ENCODE results near the gene OPN4. TPM values are rescaled to one million over a fixed set of nuclear protein-coding genes. Genes with fewer than 3 reads are reported as not detected.
A peak's percentile ranks its signal among the peaks of the same experiment; 100 is the strongest.
"Not testable (repeated sequence)": the region's sequence is repeated elsewhere in the genome, so short reads cannot be mapped to it uniquely, and the experiment has no call there.

OPN4 gene
- total and polyA plus RNA-seq, 4 experiments from 2014 or later, result not detected

GRCh38 chr10:86642021-86642420 is 12.3 kb upstream of the OPN4 start:
- no peak for DNase-seq
- H3K9me3 Mint-ChIP-seq, result peaks cover 0 to 28% (median 17%) of the 10 kb centered on the region in 8 donors
- peaks cover 0 to 7% of the 10 kb centered on the region in 2 donors for H3K27me3 Mint-ChIP-seq
- H3K4me1 Mint-ChIP-seq, result peaks cover 0 to 4% (median 2%) of the 10 kb centered on the region in 4 donors
- Histone ChIP-seq H3K4me1 (ENCODE audit: insufficient read depth, low read length) (no peaks in the 10 kb centered on the region), H3K9me3 (ENCODE audit: control insufficient read depth in 1 of 2, low read length in 2 of 2) (no peaks in the 10 kb centered on the region), H3K36me3 (ENCODE audit: insufficient read depth, low read length) (no peaks in the 10 kb centered on the region), H3K4me3 (ENCODE audit: low read length in 2 of 2) (no peak overlapping the region), H3K27ac (ENCODE audit: low read depth, low read length) (no peak overlapping the region), H3K27me3 (ENCODE audit: insufficient read depth, low read length) (no peaks in the 10 kb centered on the region)
- intact Hi-C loops (cut with micrococcal nuclease), result no loop called here
- H3K36me3 Mint-ChIP-seq, result peaks cover 2 to 6% of the 10 kb centered on the region in 2 donors
- POLR2A ChIA-PET (ENCODE audit: partially characterized antibody), result no interaction called here
- CTCF ChIA-PET (ENCODE audit: partially characterized antibody), result no interaction called here
- no peak overlapping the region for H3K4me3 Mint-ChIP-seq
- H3K27ac Mint-ChIP-seq, result no peak overlapping the region

- Histone ChIP-seq H3K4me1 (ENCODE audit: insufficient read depth, low read length) (no peaks in the 10 kb centered on the region), H3K27me3 (ENCODE audit: insufficient read depth, low read length) (no peaks in the 10 kb centered on the region), H3K27ac (ENCODE audit: low read depth, low read length) (no peak overlapping the region), H3K9me3 (ENCODE audit: control insufficient read depth in 1 of 2, low read length in 2 of 2) (no peaks in the 10 kb centered on the region), H3K4me3 (ENCODE audit: low read length in 2 of 2) (no peak overlapping the region), H3K36me3 (ENCODE audit: insufficient read depth, low read length) (no peaks in the 10 kb centered on the region)
- Mint-ChIP-seq H3K27ac (no peak overlapping the region), H3K4me1 (peaks cover 0 to 4% (median 2%) of the 10 kb centered on the region in 4 donors), H3K27me3 (peaks cover 0 to 4% of the 10 kb centered on the region in 2 donors), H3K36me3 (peaks cover 2 to 6% of the 10 kb centered on the region in 2 donors), H3K4me3 (no peak overlapping the region), H3K9me3 (peaks cover 0 to 28% (median 17%) of the 10 kb centered on the region in 8 donors)
- no peak for DNase-seq
- CTCF ChIA-PET (ENCODE audit: partially characterized antibody), result no interaction called here
- intact Hi-C loops (cut with micrococcal nuclease), result no loop called here
- POLR2A ChIA-PET (ENCODE audit: partially characterized antibody), result no interaction called here
Measured at GRCh38 chr10:86642499-86642898, 11.8 kb upstream of the OPN4 start.

GRCh38 chr10:86644152-86644793 is 10.1 kb upstream of the OPN4 start:
- CTCF ChIA-PET (ENCODE audit: partially characterized antibody), result no interaction called here
- peaks cover 0 to 4% (median 2%) of the 10 kb centered on the region in 4 donors for H3K4me1 Mint-ChIP-seq
- Histone ChIP-seq H3K9me3 (ENCODE audit: control insufficient read depth in 1 of 2, low read length in 2 of 2) (no peaks in the 10 kb centered on the region), H3K27me3 (ENCODE audit: insufficient read depth, low read length) (no peaks in the 10 kb centered on the region), H3K4me1 (ENCODE audit: insufficient read depth, low read length) (no peaks in the 10 kb centered on the region), H3K36me3 (ENCODE audit: insufficient read depth, low read length) (no peaks in the 10 kb centered on the region), H3K27ac (ENCODE audit: low read depth, low read length) (no peak overlapping the region), H3K4me3 (ENCODE audit: low read length in 2 of 2) (no peak overlapping the region)
- peaks cover 0 to 27% (median 16%) of the 10 kb centered on the region in 8 donors for H3K9me3 Mint-ChIP-seq
- no peak overlapping the region for H3K27ac Mint-ChIP-seq
- POLR2A ChIA-PET (ENCODE audit: partially characterized antibody), result no interaction called here
- peaks cover 2 to 6% of the 10 kb centered on the region in 2 donors for H3K36me3 Mint-ChIP-seq
- no peak overlapping the region for H3K4me3 Mint-ChIP-seq
- no peaks in the 10 kb centered on the region for H3K27me3 Mint-ChIP-seq
- intact Hi-C loops (cut with micrococcal nuclease), result no loop called here
- no peak for DNase-seq

- DNase-seq, result no peak
- intact Hi-C loops (cut with micrococcal nuclease), result no loop called here
Measured at GRCh38 chr10:86644794-86645445, 9.4 kb upstream of the OPN4 start.

GRCh38 chr10:86645621-86646165 is 8.7 kb upstream of the OPN4 start:
- H3K9me3 Mint-ChIP-seq, result peaks cover 0 to 19% (median 10%) of the 10 kb centered on the region in 8 donors

More at GRCh38 chr10:86644794-86645445, 9.4 kb upstream of the OPN4 start:
- no peak overlapping the region for H3K4me3 Mint-ChIP-seq
- H3K9me3 ChIP-seq (ENCODE audit: control insufficient read depth in 1 of 2, low read length in 2 of 2), result no peaks in the 10 kb centered on the region
- H3K4me3 ChIP-seq (ENCODE audit: low read length in 2 of 2), result no peak overlapping the region
- H3K27ac ChIP-seq (ENCODE audit: low read depth, low read length), result no peak overlapping the region
- H3K36me3 ChIP-seq (ENCODE audit: insufficient read depth, low read length), result no peaks in the 10 kb centered on the region
- no peaks in the 10 kb centered on the region for H3K4me1 ChIP-seq (ENCODE audit: insufficient read depth, low read length)
- ChIA-PET POLR2A (ENCODE audit: partially characterized antibody) (interaction anchor here (0.6 kb wide), 1 partner anchor 1275 kb away, joined by 3 read pairs; no protein-coding TSS in a partner anchor), CTCF (ENCODE audit: partially characterized antibody) (no interaction called here)
- H3K36me3 Mint-ChIP-seq, result peaks cover 2 to 6% of the 10 kb centered on the region in 2 donors
- peaks cover 0 to 24% (median 15%) of the 10 kb centered on the region in 8 donors for H3K9me3 Mint-ChIP-seq
- no peak overlapping the region for H3K27ac Mint-ChIP-seq
- H3K27me3 Mint-ChIP-seq, result no peaks in the 10 kb centered on the region
- H3K4me1 Mint-ChIP-seq, result peaks cover 0 to 4% (median 2%) of the 10 kb centered on the region in 4 donors
- no peaks in the 10 kb centered on the region for H3K27me3 ChIP-seq (ENCODE audit: insufficient read depth, low read length)

DNA sequence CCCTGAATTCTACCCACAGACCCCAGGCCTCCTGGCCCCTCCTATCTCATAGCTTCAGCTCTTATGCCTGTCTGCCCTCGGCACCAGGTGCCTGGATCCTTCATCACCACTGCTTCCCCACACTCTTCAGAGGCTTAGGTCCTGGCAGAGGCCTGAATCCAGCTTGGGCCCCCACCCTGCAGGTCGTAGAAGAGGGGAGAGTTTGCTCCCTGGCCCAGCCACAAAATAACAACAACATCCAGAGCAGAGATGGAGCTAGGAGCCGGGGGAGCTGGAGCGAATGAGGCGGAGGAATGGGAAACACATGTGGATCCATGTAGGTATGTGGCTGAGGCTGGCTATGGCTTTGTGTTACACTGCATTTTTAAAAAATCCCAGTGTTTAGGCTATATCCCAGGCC is 7.8 kb upstream of the OPN4 start:
- ChIA-PET POLR2A (ENCODE audit: partially characterized antibody) (no interaction called here), CTCF (ENCODE audit: partially characterized antibody) (no interaction called here)
- DNase-seq, result no peak
- Histone ChIP-seq H3K36me3 (ENCODE audit: insufficient read depth, low read length) (no peaks in the 10 kb centered on the region), H3K4me3 (ENCODE audit: low read length in 2 of 2) (no peak overlapping the region), H3K9me3 (ENCODE audit: control insufficient read depth in 1 of 2, low read length in 2 of 2) (no peaks in the 10 kb centered on the region), H3K27me3 (ENCODE audit: insufficient read depth, low read length) (no peaks in the 10 kb centered on the region), H3K4me1 (ENCODE audit: insufficient read depth, low read length) (no peaks in the 10 kb centered on the region), H3K27ac (ENCODE audit: low read depth, low read length) (no peak overlapping the region)
- Mint-ChIP-seq H3K4me3 (no peak overlapping the region), H3K27ac (peak overlapping the region in 1 of 7 donors; percentile 49), H3K36me3 (peaks cover 2 to 6% of the 10 kb centered on the region in 2 donors), H3K4me1 (peaks cover 0 to 4% (median 2%) of the 10 kb centered on the region in 4 donors), H3K9me3 (peaks cover 0 to 13% (median 6%) of the 10 kb centered on the region in 8 donors), H3K27me3 (peaks cover 0 to 4% of the 10 kb centered on the region in 2 donors)
- intact Hi-C loops (cut with micrococcal nuclease), result no loop called here

More at GRCh38 chr10:86645621-86646165, 8.7 kb upstream of the OPN4 start:
- H3K27ac Mint-ChIP-seq; H3K27me3 ChIP-seq (ENCODE audit: insufficient read depth, low read length); H3K27me3 Mint-ChIP-seq; H3K36me3 ChIP-seq (ENCODE audit: insufficient read depth, low read length); H3K4me1 Mint-ChIP-seq; H3K4me3 ChIP-seq (ENCODE audit: low read length in 2 of 2); CTCF ChIA-PET (ENCODE audit: partially characterized antibody); H3K4me1 ChIP-seq (ENCODE audit: insufficient read depth, low read length); H3K9me3 ChIP-seq (ENCODE audit: control insufficient read depth in 1 of 2, low read length in 2 of 2); H3K27ac ChIP-seq (ENCODE audit: low read depth, low read length); intact Hi-C loops (cut with micrococcal nuclease); H3K36me3 Mint-ChIP-seq; H3K4me3 Mint-ChIP-seq; DNase-seq: not testable (repeated sequence)
- POLR2A ChIA-PET (ENCODE audit: partially characterized antibody), result interaction anchor here (0.6 kb wide), 1 partner anchor 1275 kb away, joined by 3 read pairs; no protein-coding TSS in a partner anchor

- CTCF ChIA-PET (ENCODE audit: partially characterized antibody), result no interaction called here
- H3K4me3 ChIP-seq (ENCODE audit: low read length in 2 of 2), result no peak overlapping the region
- Mint-ChIP-seq H3K27ac (no peak overlapping the region), H3K9me3 (peaks cover 0 to 9% (median 2%) of the 10 kb centered on the region in 8 donors), H3K27me3 (peaks cover 0 to 4% of the 10 kb centered on the region in 2 donors), H3K4me3 (no peak overlapping the region), H3K36me3 (peaks cover 0 to 2% of the 10 kb centered on the region in 2 donors), H3K4me1 (peaks cover 0 to 4% (median 2%) of the 10 kb centered on the region in 4 donors)
- no peaks in the 10 kb centered on the region for H3K9me3 ChIP-seq (ENCODE audit: control insufficient read depth in 1 of 2, low read length in 2 of 2)
- no peaks in the 10 kb centered on the region for H3K4me1 ChIP-seq (ENCODE audit: insufficient read depth, low read length)
- H3K27ac ChIP-seq (ENCODE audit: low read depth, low read length), result no peak overlapping the region
- intact Hi-C loops (cut with micrococcal nuclease), result no loop called here
- no peak for DNase-seq
- POLR2A ChIA-PET (ENCODE audit: partially characterized antibody), result no interaction called here
- no peaks in the 10 kb centered on the region for H3K27me3 ChIP-seq (ENCODE audit: insufficient read depth, low read length)
- no peaks in the 10 kb centered on the region for H3K36me3 ChIP-seq (ENCODE audit: insufficient read depth, low read length)
Measured at GRCh38 chr10:86646933-86647332, 7.4 kb upstream of the OPN4 start.
